ENCODE results near the gene LRCOL1. TPM values are rescaled to one million over a fixed set of nuclear protein-coding genes. Genes with fewer than 3 reads are reported as not detected.

LRCOL1 gene
- total and polyA plus RNA-seq, 7 donors = 0.13 to 0.32 TPM; not detected in 5

- DNase-seq (peak in 1 of 2 donors; percentile 9), ATAC-seq (no peak)
- intact Hi-C loops (cut with DNase I) = no loop called here
- no peaks in the 10 kb centered on the region for H3K27me3 ChIP-seq (ENCODE audit: insufficient read depth in 3 of 3, low read length in 2 of 3)
- H3K9me3 ChIP-seq = no peaks in the 10 kb centered on the region
- H3K27ac ChIP-seq = no peak overlapping the region
- 73 to 79% (median 79%) methylated on average over 24 of the region's 24 CpGs for WGBS, 3 donors
- H3K36me3 ChIP-seq (ENCODE audit: insufficient read depth in 1 of 2, low read depth in 1 of 2) = peaks cover 0 to 20% of the 10 kb centered on the region in 2 donors
- H3K4me3 ChIP-seq = no peak overlapping the region
- TF ChIP-seq CTCF (IDR thresholded peaks at IDR 0.05) = no peak
- no peaks in the 10 kb centered on the region for H3K4me1 ChIP-seq
Measured at GRCh38 chr12:132585177-132585576, 25.2 kb downstream of the LRCOL1 start.

- Histone ChIP-seq H3K4me1 (no peaks in the 10 kb centered on the region), H3K4me3 (no peak overlapping the region), H3K27ac (no peak overlapping the region), H3K36me3 (ENCODE audit: insufficient read depth in 1 of 2, low read depth in 1 of 2) (peaks cover 0 to 26% of the 10 kb centered on the region in 2 donors), H3K9me3 (no peaks in the 10 kb centered on the region), H3K27me3 (ENCODE audit: insufficient read depth in 3 of 3, low read length in 2 of 3) (no peaks in the 10 kb centered on the region)
- intact Hi-C loops (cut with DNase I) = no loop called here
- 90 to 91% (median 90%) methylated on average over 14 of the region's 14 CpGs for WGBS, 3 donors
- ATAC-seq (no peak), DNase-seq (no peak)
- no peak for TF ChIP-seq CTCF (IDR thresholded peaks at IDR 0.05)
Measured at GRCh38 chr12:132584429-132584828, 26.0 kb downstream of the LRCOL1 start.

GRCh38 chr12:132583736-132584135 lies 26.6 kb downstream of the LRCOL1 start:
- Histone ChIP-seq H3K4me3 (no peak overlapping the region), H3K9me3 (no peaks in the 10 kb centered on the region), H3K4me1 (no peaks in the 10 kb centered on the region), H3K27me3 (ENCODE audit: insufficient read depth in 3 of 3, low read length in 2 of 3) (no peaks in the 10 kb centered on the region), H3K27ac (no peak overlapping the region), H3K36me3 (ENCODE audit: insufficient read depth in 1 of 2, low read depth in 1 of 2) (peaks cover 0 to 33% of the 10 kb centered on the region in 2 donors)
- TF ChIP-seq CTCF (IDR thresholded peaks at IDR 0.05) = no peak
- intact Hi-C loops (cut with DNase I) = no loop called here
- peak in 1 of 2 donors; percentile 15 for DNase-seq
- 68 to 82% (median 70%) methylated on average over 27 to 29 of the region's 29 CpGs for WGBS, 3 donors
- ATAC-seq = no peak

GRCh38 chr12:132583411-132583710 lies 27.0 kb downstream of the LRCOL1 start:
- peaks cover 0 to 37% of the 10 kb centered on the region in 2 donors for H3K36me3 ChIP-seq (ENCODE audit: insufficient read depth in 1 of 2, low read depth in 1 of 2)
- H3K4me1 ChIP-seq = no peaks in the 10 kb centered on the region
- intact Hi-C loops (cut with DNase I) = no loop called here
- H3K27me3 ChIP-seq (ENCODE audit: insufficient read depth in 3 of 3, low read length in 2 of 3) = no peaks in the 10 kb centered on the region
- 69 to 71% (median 70%) methylated on average over 24 to 50 of the region's 50 CpGs for WGBS, 3 donors
- no peak for TF ChIP-seq CTCF (IDR thresholded peaks at IDR 0.05)
- no peak for ATAC-seq
- H3K4me3 ChIP-seq = no peak overlapping the region
- H3K9me3 ChIP-seq = no peaks in the 10 kb centered on the region
- peak in 1 of 2 donors; percentile 8 for DNase-seq
- H3K27ac ChIP-seq = no peak overlapping the region
